Right lobe of liver (tissue), 6 donors: ENCODE data around the gene ITLN2. TPM values are rescaled to one million over a fixed set of nuclear protein-coding genes. Genes with fewer than 3 reads are reported as not detected.

Source experiments
- ATAC-seq, 4 donors: fragments of 200-7000 bp; cut with Tn5 transposase; one replicate each; pipeline ENCODE4 v1.9.1; 2020; ENCODE audit warnings: mild to moderate bottlenecking in 4 of 4, moderate library complexity in 4 of 4
- DNase-seq, 3 donors: peaks; one replicate each; pipeline ENCODE4 v3.0.0-alpha.2; 2020
- H3K27ac ChIP-seq, 3 donors: fragments of 200-600 bp; one replicate each; pipeline ENCODE4 v1.8.0; 2022
- H3K27me3 ChIP-seq, 2 donors: fragments of 200-600 bp; one replicate each; pipeline ENCODE4 v1.8.0; 2022
- H3K36me3 ChIP-seq, 4 donors: fragments of 200-600 bp; sonication (generic) in 1 of 4; one replicate each; pipeline versions ENCODE4 v1.5.1 to v1.8.0; 2017 to 2022; ENCODE audit warnings: control low read depth in 1 of 4
- H3K4me1 ChIP-seq, 4 donors: fragments of 200-600 bp; sonication (generic) in 1 of 4; one replicate each; pipeline versions ENCODE4 v1.5.1 to v1.8.0; 2017 to 2022; ENCODE audit warnings: control low read depth in 1 of 4
- H3K4me3 ChIP-seq, 3 donors: fragments of 200-600 bp; one replicate each; pipeline ENCODE4 v1.8.0; 2022
- H3K9me3 ChIP-seq, 4 donors: fragments of 200-600 bp; sonication (generic) in 1 of 4; one replicate each; pipeline versions ENCODE4 v1.5.1 to v1.8.0; 2017 to 2022; ENCODE audit warnings: control low read depth in 1 of 4
- POLR2A ChIP-seq: fragments of 450-650 bp; IDR thresholded peaks from one replicate; pipeline ENCODE4 v1.6.1; 2017; ENCODE audit warnings: antibody characterized with exemption, mild to moderate bottlenecking
- WGBS: methylation state at CpG from one replicate; pipeline ENCODE4 v1.1.6; 2018; ENCODE audit warnings: low coverage, low lambda C conversion rate; ENCODE audit not compliant: insufficient coverage; ENCODE audit errors: missing lambda C conversion rate; 5-methylcytosine and 5-hydroxymethylcytosine counted together
- intact Hi-C, 2 donors: fragments of 100-400 bp; cut with DNase I; formaldehyde crosslinking; loops; one replicate each; pipeline versions ENCODE4 v1.11.2 to v1.14.1; 2022
- total RNA-seq, 6 experiments: library from RNA; depleted of rRNA in 2 of 6; stranded (reverse); fragments of >200 nt in 2 of 6; fragmentation: NEBNext Ultra II Directional in 3 of 6; extraction: Animal tissue kit (Norgen Biotek cat#: 25700) in 3 of 6; gene quantifications; one replicate each; pipeline versions ENCODE4 v1.1.0 to v1.2.4, GENCODE V29; 2016 to 2023
- TF ChIP-seq, protein P1 (sequence below), 4 donors: fragments of 200-600 bp in 3 of 4; fragments of 450-650 bp in 1 of 4; IDR thresholded peaks; one replicate each; pipeline versions ENCODE4 v1.5.1 to v1.8.0; 2016 to 2022; ENCODE audit warnings: antibody characterized with exemption in 4 of 4, mild to moderate bottlenecking in 2 of 4
- donor health status: DM: no; HTN: yes; CAD: no.
- donor health status: DM: no; HTN: no; CAD: no.
- donor health status: DM: no; HTN: no; CAD: no.
- donor health status: DM: no; HTN: yes; CAD: no.
- donor health status: DM: no; HTN: yes; CAD: no.

ITLN2 gene
- total RNA-seq, 6 experiments from 2014 or later, result 0.29 to 0.33 (median 0.32) TPM; not detected in 3

DNA sequence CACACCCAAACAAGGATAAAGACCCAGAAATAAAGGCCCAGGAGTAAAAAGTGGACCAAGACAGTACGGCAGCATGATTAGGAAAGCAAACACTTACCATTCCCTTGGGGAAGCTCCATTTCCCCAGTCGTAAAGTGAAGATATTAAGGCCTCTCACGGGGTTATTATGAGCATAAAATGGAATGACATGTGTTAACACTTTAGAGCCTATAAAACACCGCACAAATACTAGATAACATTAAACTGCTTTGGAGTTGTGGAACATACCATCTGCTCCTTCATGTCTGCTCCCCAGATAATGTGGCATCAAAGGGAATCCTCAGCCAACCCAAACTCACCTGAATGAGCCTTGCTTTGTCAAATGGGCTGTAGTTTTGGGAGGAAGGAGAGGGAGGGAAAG is 8.9 kb upstream of the ITLN2 start:
- no peaks in the 10 kb centered on the region for H3K9me3 ChIP-seq
- 35% methylated on average over 3 of the region's 4 CpGs for WGBS
- intact Hi-C loops, result no loop called here
- no peak for ATAC-seq
- no peak overlapping the region for H3K27ac ChIP-seq
- no peaks in the 10 kb centered on the region for H3K27me3 ChIP-seq
- no peak for DNase-seq
- H3K4me3 ChIP-seq, result no peak overlapping the region
- no peaks in the 10 kb centered on the region for H3K36me3 ChIP-seq
- TF ChIP-seq, protein P1, sequence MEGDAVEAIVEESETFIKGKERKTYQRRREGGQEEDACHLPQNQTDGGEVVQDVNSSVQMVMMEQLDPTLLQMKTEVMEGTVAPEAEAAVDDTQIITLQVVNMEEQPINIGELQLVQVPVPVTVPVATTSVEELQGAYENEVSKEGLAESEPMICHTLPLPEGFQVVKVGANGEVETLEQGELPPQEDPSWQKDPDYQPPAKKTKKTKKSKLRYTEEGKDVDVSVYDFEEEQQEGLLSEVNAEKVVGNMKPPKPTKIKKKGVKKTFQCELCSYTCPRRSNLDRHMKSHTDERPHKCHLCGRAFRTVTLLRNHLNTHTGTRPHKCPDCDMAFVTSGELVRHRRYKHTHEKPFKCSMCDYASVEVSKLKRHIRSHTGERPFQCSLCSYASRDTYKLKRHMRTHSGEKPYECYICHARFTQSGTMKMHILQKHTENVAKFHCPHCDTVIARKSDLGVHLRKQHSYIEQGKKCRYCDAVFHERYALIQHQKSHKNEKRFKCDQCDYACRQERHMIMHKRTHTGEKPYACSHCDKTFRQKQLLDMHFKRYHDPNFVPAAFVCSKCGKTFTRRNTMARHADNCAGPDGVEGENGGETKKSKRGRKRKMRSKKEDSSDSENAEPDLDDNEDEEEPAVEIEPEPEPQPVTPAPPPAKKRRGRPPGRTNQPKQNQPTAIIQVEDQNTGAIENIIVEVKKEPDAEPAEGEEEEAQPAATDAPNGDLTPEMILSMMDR (IDR thresholded peaks at IDR 0.05), result no peak
- TF ChIP-seq POLR2A, result no peak
- peaks cover 0 to 13% (median 0%) of the 10 kb centered on the region in 4 donors for H3K4me1 ChIP-seq

- Histone ChIP-seq H3K36me3 (no peaks in the 10 kb centered on the region), H3K4me1 (peaks cover 0 to 13% (median 0%) of the 10 kb centered on the region in 4 donors), H3K4me3 (no peak overlapping the region), H3K27me3 (no peaks in the 10 kb centered on the region), H3K27ac (no peak overlapping the region), H3K9me3 (no peaks in the 10 kb centered on the region)
- ATAC-seq (peak in 3 of 4 donors; percentile 17 to 90 (median 64)), DNase-seq (no peak)
- TF ChIP-seq, protein P1 (IDR thresholded peaks at IDR 0.05), result no peak
- no peak for TF ChIP-seq POLR2A
- 33% methylated on average over 1 of the region's 1 CpG for WGBS
- intact Hi-C loops, result no loop called here
These were observed 6.8 kb upstream of the ITLN2 start for GRCh38 chr1:160961419-160961818.

GRCh38 chr1:160956966-160957365 is 2.4 kb upstream of the ITLN2 start:
- ATAC-seq (no peak), DNase-seq (no peak)
- Histone ChIP-seq H3K27me3 (no peaks in the 10 kb centered on the region), H3K4me1 (peaks cover 0 to 18% (median 0%) of the 10 kb centered on the region in 4 donors), H3K4me3 (no peak overlapping the region), H3K9me3 (no peaks in the 10 kb centered on the region), H3K27ac (no peak overlapping the region), H3K36me3 (no peaks in the 10 kb centered on the region)
- WGBS, result 63% methylated on average over 2 of the region's 4 CpGs
- no peak for TF ChIP-seq POLR2A
- intact Hi-C loops, result loop anchor here in 1 of 2 donors (10.0 kb wide), 1 partner anchor 122 kb away; no protein-coding TSS in a partner anchor

- H3K27ac ChIP-seq, result no peak overlapping the region
- no peaks in the 10 kb centered on the region for H3K9me3 ChIP-seq
- no peaks in the 10 kb centered on the region for H3K36me3 ChIP-seq
- H3K27me3 ChIP-seq, result no peaks in the 10 kb centered on the region
- TF ChIP-seq POLR2A, result no peak
- TF ChIP-seq, protein P1 (IDR thresholded peaks at IDR 0.05), result no peak
- H3K4me1 ChIP-seq, result peaks cover 0 to 6% (median 0%) of the 10 kb centered on the region in 4 donors
- H3K4me3 ChIP-seq, result no peak overlapping the region
- DNase-seq (no peak), ATAC-seq (peak; percentile 7 to 51 (median 36))
- intact Hi-C loops, result loop anchor here in 1 of 2 donors (10.0 kb wide), 1 partner anchor 118 kb away; no protein-coding TSS in a partner anchor
- 66% methylated on average over 3 of the region's 3 CpGs for WGBS
These were observed 1.6 kb downstream of the ITLN2 start for GRCh38 chr1:160953030-160953429.

GRCh38 chr1:160952129-160952510 is 2.5 kb downstream of the ITLN2 start:
- no peak overlapping the region for H3K4me3 ChIP-seq
- no peak for ATAC-seq
- intact Hi-C loops, result loop anchor here in 1 of 2 donors (10.0 kb wide), 1 partner anchor 117 kb away; no protein-coding TSS in a partner anchor
- 90% methylated on average over 2 of the region's 2 CpGs for WGBS
- no peak for DNase-seq
- no peak overlapping the region for H3K27ac ChIP-seq
- no peaks in the 10 kb centered on the region for H3K9me3 ChIP-seq
- no peaks in the 10 kb centered on the region for H3K36me3 ChIP-seq
- no peak for TF ChIP-seq POLR2A
- TF ChIP-seq, protein P1 (IDR thresholded peaks at IDR 0.05), result no peak
- H3K4me1 ChIP-seq, result peaks cover 0 to 6% (median 0%) of the 10 kb centered on the region in 4 donors
- H3K27me3 ChIP-seq, result no peaks in the 10 kb centered on the region
